Trophoblast cell (in vitro differentiated cells and primary cell): ENCODE results near the gene KLRD1.

Source experiments
- DNase-seq, 2 donors: peaks; one replicate each; pipeline ENCODE4 v3.0.0-alpha.2; 2016
- H2AFZ ChIP-seq: 2 replicates; pipeline ENCODE4 v1.6.1; 2013; ENCODE audit warnings: low read length, moderate library complexity, mild to moderate bottlenecking; ENCODE audit not compliant: insufficient read depth, poor library complexity
- H2AK5ac ChIP-seq: 2 replicates; pipeline ENCODE4 v1.6.1; 2013; ENCODE audit warnings: mild to moderate bottlenecking, low read length
- H2BK120ac ChIP-seq: 2 replicates; pipeline ENCODE4 v1.6.1; 2013; ENCODE audit warnings: low read length, mild to moderate bottlenecking, moderate library complexity; ENCODE audit not compliant: insufficient read depth, poor library complexity
- H2BK12ac ChIP-seq: 2 replicates; pipeline ENCODE4 v1.6.1; 2013; ENCODE audit warnings: mild to moderate bottlenecking, low read length, moderate library complexity
- H2BK5ac ChIP-seq: 2 replicates; pipeline ENCODE4 v1.6.1; 2013; ENCODE audit warnings: low read length, low read depth, moderate library complexity, mild to moderate bottlenecking; ENCODE audit not compliant: poor library complexity
- H3K14ac ChIP-seq: 2 replicates; pipeline ENCODE4 v1.6.1; 2013; ENCODE audit warnings: mild to moderate bottlenecking, low read length
- H3K18ac ChIP-seq: 2 replicates; pipeline ENCODE4 v1.6.1; 2013; ENCODE audit warnings: mild to moderate bottlenecking, low read length
- H3K23ac ChIP-seq: 2 replicates; pipeline ENCODE4 v1.6.1; 2013; ENCODE audit warnings: low read length
- H3K27ac ChIP-seq: 2 replicates; pipeline ENCODE4 v1.5.1; 2013; ENCODE audit warnings: low read depth, mild to moderate bottlenecking, inconsistent platforms, low read length, moderate library complexity
- H3K27me3 ChIP-seq: 2 replicates; pipeline ENCODE4 v1.6.1; 2013; ENCODE audit warnings: inconsistent platforms, mild to moderate bottlenecking, low read length, moderate library complexity; ENCODE audit not compliant: insufficient read depth
- H3K36me3 ChIP-seq, 2 experiments: 1 replicate in 1 of 2; 2 replicates in 1 of 2; pipeline ENCODE4 v1.6.1; 2013; ENCODE audit warnings: low read length in 2 of 2, mild to moderate bottlenecking in 2 of 2, moderate library complexity in 1 of 2; ENCODE audit not compliant: insufficient read depth in 2 of 2, control insufficient read depth in 1 of 2
- H3K4ac ChIP-seq: 2 replicates; pipeline ENCODE4 v1.6.1; 2013; ENCODE audit warnings: low read depth, mild to moderate bottlenecking, low read length, moderate library complexity
- H3K4me1 ChIP-seq, 2 experiments: 1 replicate in 1 of 2; 2 replicates in 1 of 2; pipeline ENCODE4 v1.6.1; 2013; ENCODE audit warnings: low read length in 2 of 2, mild to moderate bottlenecking in 2 of 2, moderate library complexity in 1 of 2; ENCODE audit not compliant: insufficient read depth in 2 of 2, control insufficient read depth in 1 of 2
- H3K4me2 ChIP-seq: 2 replicates; pipeline ENCODE4 v1.6.1; 2013; ENCODE audit warnings: inconsistent platforms, mild to moderate bottlenecking, low read length, moderate library complexity
- H3K4me3 ChIP-seq: 2 replicates; pipeline ENCODE4 v1.5.1; 2013; ENCODE audit warnings: mild to moderate bottlenecking, low read depth, low read length, inconsistent platforms
- H3K79me1 ChIP-seq: one replicate; pipeline ENCODE4 v1.6.1; 2013; ENCODE audit warnings: low read length
- H3K79me2 ChIP-seq: 2 replicates; pipeline ENCODE4 v1.6.1; 2013; ENCODE audit warnings: low read length, mild to moderate bottlenecking; ENCODE audit not compliant: control insufficient read depth, insufficient read depth, poor library complexity
- H3K9ac ChIP-seq: 2 replicates; pipeline ENCODE4 v1.6.1; 2013; ENCODE audit warnings: mild to moderate bottlenecking, low read length
- H3K9me3 ChIP-seq: 2 replicates; pipeline ENCODE4 v1.6.1; 2013; ENCODE audit warnings: low read depth, mild to moderate bottlenecking, control low read depth, inconsistent platforms, low read length; ENCODE audit not compliant: insufficient read depth
- H4K12ac ChIP-seq: 2 replicates; pipeline ENCODE4 v1.6.1; 2013; ENCODE audit warnings: low read depth, mild to moderate bottlenecking, low read length, moderate library complexity
- H4K8ac ChIP-seq: 2 replicates; pipeline ENCODE4 v1.6.1; 2013; ENCODE audit warnings: low read depth, mild to moderate bottlenecking, low read length, moderate library complexity
- H4K91ac ChIP-seq: one replicate; pipeline ENCODE4 v1.6.1; 2013; ENCODE audit warnings: low read depth, mild to moderate bottlenecking, low read length, moderate library complexity
- WGBS: extraction: QIAGEN DNeasy Blood & Tissue Kit; methylation state at CpG from one replicate; pipeline ENCODE4 v1.1.7; 2013; ENCODE audit warnings: missing lambda C conversion rate; ENCODE audit not compliant: insufficient read length, insufficient coverage; ENCODE audit errors: extremely low coverage; 5-methylcytosine and 5-hydroxymethylcytosine counted together

KLRD1 gene

GRCh38 chr12:10361622-10362021 is 54.0 kb downstream of the KLRD1 start:
- H3K14ac ChIP-seq: no peak overlapping the region
- H3K4ac ChIP-seq: no peak overlapping the region
- peaks cover 26% of the 10 kb centered on the region for H3K79me1 ChIP-seq
- no peak overlapping the region for H3K23ac ChIP-seq
- no peaks in the 10 kb centered on the region for H3K9me3 ChIP-seq
- peaks cover 23 to 33% of the 10 kb centered on the region in 2 experiments for H3K4me1 ChIP-seq
- peak overlapping the region; percentile 45 for H3K4me2 ChIP-seq
- H2AK5ac ChIP-seq: no peak overlapping the region
- no peak overlapping the region for H3K18ac ChIP-seq
- peaks cover 4% of the 10 kb centered on the region for H3K79me2 ChIP-seq
- no CpG with 5 or more reads among the region's 4 CpGs for WGBS
- no peak overlapping the region for H2BK5ac ChIP-seq
- H4K12ac ChIP-seq: no peak overlapping the region
- no peak overlapping the region for H2AFZ ChIP-seq
- no peak overlapping the region for H3K4me3 ChIP-seq
- H4K91ac ChIP-seq: no peak overlapping the region
- no peaks in the 10 kb centered on the region for H3K36me3 ChIP-seq
- no peak overlapping the region for H3K9ac ChIP-seq
- no peaks in the 10 kb centered on the region for H3K27me3 ChIP-seq
- no peak overlapping the region for H2BK120ac ChIP-seq
- H2BK12ac ChIP-seq: no peak overlapping the region
- no peak for DNase-seq
- H4K8ac ChIP-seq: no peak overlapping the region
- peak overlapping the region; percentile 72 for H3K27ac ChIP-seq

GRCh38 chr12:10362325-10362724 is 54.7 kb downstream of the KLRD1 start:
- Histone ChIP-seq H3K79me2 (peaks cover 4% of the 10 kb centered on the region), H2BK120ac (peak overlapping the region; percentile 36), H3K4me3 (no peak overlapping the region), H3K4me1 (peaks cover 23 to 33% of the 10 kb centered on the region in 2 experiments), H3K36me3 (no peaks in the 10 kb centered on the region), H3K4ac (no peak overlapping the region), H3K9ac (no peak overlapping the region), H3K27me3 (no peaks in the 10 kb centered on the region), H3K27ac (peak overlapping the region; percentile 48), H3K18ac (no peak overlapping the region), H2AFZ (no peak overlapping the region), H2AK5ac (no peak overlapping the region), H2BK5ac (no peak overlapping the region), H3K23ac (no peak overlapping the region), H4K12ac (no peak overlapping the region), H3K9me3 (no peaks in the 10 kb centered on the region), H3K14ac (no peak overlapping the region), H4K91ac (peak overlapping the region; percentile 19), H4K8ac (peak overlapping the region; percentile 80), H3K79me1 (peaks cover 26% of the 10 kb centered on the region), H3K4me2 (no peak overlapping the region), H2BK12ac (peak overlapping the region; percentile 8)
- DNase-seq: no peak
- WGBS: no CpG with 5 or more reads among the region's 3 CpGs

GRCh38 chr12:10362828-10363657 is 55.4 kb downstream of the KLRD1 start:
- H2BK12ac ChIP-seq: peak overlapping the region; percentile 86
- H3K9ac ChIP-seq: no peak overlapping the region
- H2BK5ac ChIP-seq: peak overlapping the region; percentile 66
- peak overlapping the region; percentile 53 for H2AK5ac ChIP-seq
- H4K12ac ChIP-seq: no peak overlapping the region
- H3K27ac ChIP-seq: peak overlapping the region; percentile 93
- no peak for DNase-seq
- peaks cover 26% of the 10 kb centered on the region for H3K79me1 ChIP-seq
- no peak overlapping the region for H3K23ac ChIP-seq
- peak overlapping the region; percentile 80 for H4K8ac ChIP-seq
- H3K79me2 ChIP-seq: peaks cover 4% of the 10 kb centered on the region
- no peak overlapping the region for H3K18ac ChIP-seq
- no CpG with 5 or more reads among the region's 9 CpGs for WGBS
- H3K4me3 ChIP-seq: no peak overlapping the region
- peaks cover 23 to 33% of the 10 kb centered on the region in 2 experiments for H3K4me1 ChIP-seq
- no peaks in the 10 kb centered on the region for H3K27me3 ChIP-seq
- H3K4ac ChIP-seq: peak overlapping the region; percentile 59
- no peaks in the 10 kb centered on the region for H3K9me3 ChIP-seq
- H3K4me2 ChIP-seq: no peak overlapping the region
- H2BK120ac ChIP-seq: peak overlapping the region; percentile 76
- peak overlapping the region; percentile 61 for H4K91ac ChIP-seq
- peak overlapping the region; percentile 40 for H3K14ac ChIP-seq
- H2AFZ ChIP-seq: no peak overlapping the region
- H3K36me3 ChIP-seq: no peaks in the 10 kb centered on the region

GRCh38 chr12:10363658-10363913 is 55.9 kb downstream of the KLRD1 start:
- Histone ChIP-seq H3K27ac (peak overlapping the region; percentile 93), H2BK120ac (peak overlapping the region; percentile 92), H3K27me3 (no peaks in the 10 kb centered on the region), H3K9ac (no peak overlapping the region), H3K79me2 (peaks cover 4% of the 10 kb centered on the region), H3K14ac (peak overlapping the region; percentile 91), H3K4me1 (peaks cover 23 to 33% of the 10 kb centered on the region in 2 experiments), H3K79me1 (peaks cover 26% of the 10 kb centered on the region), H2AK5ac (peak overlapping the region; percentile 93), H2BK5ac (peak overlapping the region; percentile 73), H3K23ac (no peak overlapping the region), H3K18ac (peak overlapping the region; percentile 70), H3K36me3 (no peaks in the 10 kb centered on the region), H3K4ac (peak overlapping the region; percentile 94), H3K9me3 (no peaks in the 10 kb centered on the region), H4K12ac (peak overlapping the region; percentile 71), H2AFZ (peak overlapping the region; percentile 85), H4K8ac (peak overlapping the region; percentile 91), H4K91ac (peak overlapping the region; percentile 96), H2BK12ac (peak overlapping the region; percentile 88), H3K4me2 (peak overlapping the region; percentile 31), H3K4me3 (no peak overlapping the region)
- no peak for DNase-seq
- WGBS: no CpG with 5 or more reads among the region's 5 CpGs
